ENCODE results near the gene GPC5. TPM values are rescaled to one million over a fixed set of nuclear protein-coding genes. Genes with fewer than 3 reads are reported as not detected.
"Not testable (repeated sequence)": the region's sequence is repeated elsewhere in the genome, so short reads cannot be mapped to it uniquely, and the experiment has no call there.

The GPC5 gene
- total and polyA plus RNA-seq, 2 of the 13 experiments (the other 11 are each of a cell fraction or from before 2014, with no cell fraction given), result 0.02 to 0.07 TPM

DNA sequence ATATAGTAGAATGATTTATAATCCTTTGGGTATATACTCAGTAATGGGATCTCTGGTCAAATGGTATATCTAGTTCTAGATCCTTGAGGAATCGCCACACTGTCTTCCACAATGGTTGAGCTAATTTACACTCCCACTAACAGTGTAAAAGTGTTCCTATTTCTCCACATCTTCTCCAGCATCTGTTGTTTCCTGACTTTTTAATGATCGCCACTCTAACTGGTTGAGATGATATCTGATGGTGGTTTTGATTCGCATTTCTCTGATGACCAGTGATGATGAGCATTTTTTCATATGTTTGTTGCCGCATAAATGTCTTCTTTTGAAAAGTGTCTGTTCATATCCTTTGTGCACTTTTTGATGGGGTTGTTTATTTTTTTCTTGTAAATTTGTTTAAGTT is 1140.7 kb downstream of the GPC5 start:
- FAIRE-seq; H3K79me2 ChIP-seq (ENCODE audit: insufficient read depth, low read length); H3K4me1 ChIP-seq (ENCODE audit: insufficient read depth, low read length); H3K4me2 ChIP-seq (ENCODE audit: low read depth, low read length); in situ Hi-C loops (cut with HindIII; ENCODE audit: extremely low pct_ligation_motif_present, low pct_unique_long_range_greater_than_20kb); H4K20me1 ChIP-seq (ENCODE audit: insufficient read depth, low read length); POLR2A ChIA-PET; BruUV-seq (replicated peaks); CTCF ChIA-PET (ENCODE audit: low intra/inter-chr PET ratio, low total read pairs); H2AFZ ChIP-seq (ENCODE audit: low read length); H3K27ac ChIP-seq (ENCODE audit: extremely low read length, insufficient read depth, low read length); ATAC-seq; H3K36me3 ChIP-seq (replicated peaks in 1 of 2; ENCODE audit: control insufficient read depth in 1 of 2, insufficient read depth in 2 of 2, low read length in 2 of 2); intact Hi-C loops (cut with micrococcal nuclease; ENCODE audit: unreplicated experiment); H3K27me3 ChIP-seq (ENCODE audit: control insufficient read depth in 1 of 2, insufficient read depth in 2 of 2, low read length in 2 of 2); H3K4me3 ChIP-seq (replicated peaks in 1 of 3; ENCODE audit: insufficient read depth in 1 of 3, low read depth in 2 of 3, low read length in 3 of 3); DNase-seq (ENCODE audit: low spot score); H3K9me3 ChIP-seq (ENCODE audit: low read length); H3K9ac ChIP-seq (ENCODE audit: insufficient read depth, low read depth, low read length): not testable (repeated sequence)
- WGBS (ENCODE audit: low lambda C conversion rate), result 39% methylated on average over 4 of the region's 4 CpGs

DNA sequence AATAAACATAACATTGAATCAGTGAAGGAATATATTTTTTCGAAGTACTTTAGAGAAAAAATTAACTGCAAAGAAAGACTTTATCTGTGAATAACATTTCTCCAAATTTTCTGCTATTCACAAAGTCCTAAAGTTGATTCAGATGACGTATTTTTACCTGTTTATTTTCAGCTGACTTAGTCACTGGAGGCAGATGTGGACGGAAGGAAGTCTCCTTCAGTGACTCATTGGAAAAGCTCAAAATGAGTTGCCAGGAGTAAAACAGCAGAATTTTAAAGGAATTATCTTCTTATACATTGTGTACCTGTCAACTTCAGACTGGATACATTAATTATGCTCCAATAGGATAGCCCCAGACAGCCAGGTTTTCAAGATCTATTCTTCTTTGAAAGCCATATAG is 1148.8 kb downstream of the GPC5 start:
- Histone ChIP-seq H3K4me2 (ENCODE audit: low read depth, low read length) (no peak overlapping the region), H3K9ac (ENCODE audit: insufficient read depth, low read depth, low read length) (no peak overlapping the region), H3K27ac (ENCODE audit: extremely low read length, insufficient read depth, low read length) (no peak overlapping the region), H3K4me1 (ENCODE audit: insufficient read depth, low read length) (no peaks in the 10 kb centered on the region), H2AFZ (ENCODE audit: low read length) (no peak overlapping the region), H3K27me3 (ENCODE audit: control insufficient read depth in 1 of 2, insufficient read depth in 2 of 2, low read length in 2 of 2) (no peaks in the 10 kb centered on the region), H4K20me1 (ENCODE audit: insufficient read depth, low read length) (no peaks in the 10 kb centered on the region), H3K79me2 (ENCODE audit: insufficient read depth, low read length) (no peaks in the 10 kb centered on the region), H3K4me3 (replicated peaks in 1 of 3; ENCODE audit: insufficient read depth in 1 of 3, low read depth in 2 of 3, low read length in 3 of 3) (no peak overlapping the region), H3K9me3 (ENCODE audit: low read length) (no peaks in the 10 kb centered on the region), H3K36me3 (replicated peaks in 1 of 2; ENCODE audit: control insufficient read depth in 1 of 2, insufficient read depth in 2 of 2, low read length in 2 of 2) (no peaks in the 10 kb centered on the region)
- ATAC-seq (no peak), FAIRE-seq (no peak), DNase-seq (ENCODE audit: low spot score) (no peak)
- intact Hi-C loops (cut with micrococcal nuclease; ENCODE audit: unreplicated experiment), result no loop called here
- TF ChIP-seq ZNF121 (CRISPR knock-in tag; IDR thresholded peaks at IDR 0.05) (no peak), ZNF619 (CRISPR knock-in tag; IDR thresholded peaks at IDR 0.05) (no peak), GATA4 (IDR thresholded peaks at IDR 0.05; ENCODE audit: borderline replicate concordance, low read depth) (no peak), ZNF7 (CRISPR knock-in tag; IDR thresholded peaks at IDR 0.05) (no peak), HOXA5 (CRISPR knock-in tag; IDR thresholded peaks at IDR 0.05) (no peak), TOPORS (CRISPR knock-in tag; IDR thresholded peaks at IDR 0.05) (no peak), ZSCAN22 (CRISPR knock-in tag; IDR thresholded peaks at IDR 0.05) (no peak), SKI (IDR thresholded peaks at IDR 0.05; ENCODE audit: partially characterized antibody) (no peak), MAFF (IDR thresholded peaks at IDR 0.05; ENCODE audit: low read depth, low read length) (no peak), ZNF431 (CRISPR knock-in tag; IDR thresholded peaks at IDR 0.05; ENCODE audit: borderline replicate concordance, low read depth) (no peak)
- ChIA-PET CTCF (ENCODE audit: low intra/inter-chr PET ratio, low total read pairs) (no interaction called here), POLR2A (no interaction called here)
- 2% methylated on average over 3 of the region's 3 CpGs for WGBS (ENCODE audit: low lambda C conversion rate)
- in situ Hi-C loops (cut with HindIII; ENCODE audit: extremely low pct_ligation_motif_present, low pct_unique_long_range_greater_than_20kb), result no loop called here
- no TSS peak for BruUV-seq (replicated peaks)

All from HepG2 (cell line).